Measurements from ENCODE around the gene RARRES2. TPM values are rescaled to one million over a fixed set of nuclear protein-coding genes. Genes with fewer than 3 reads are reported as not detected.

The RARRES2 gene
- total and polyA plus RNA-seq, 2 of the 13 experiments (the other 11 are each of a cell fraction or from before 2014, with no cell fraction given), result 134 to 172 TPM

- TF ChIP-seq ZNF407 (CRISPR knock-in tag; IDR thresholded peaks at IDR 0.05; ENCODE audit: not compliant biosample characterization) (no peak), TFAP4 (IDR thresholded peaks at IDR 0.05; ENCODE audit: borderline replicate concordance, low read depth) (no peak), PRDM15 (CRISPR knock-in tag; IDR thresholded peaks at IDR 0.05) (no peak), THYN1 (CRISPR knock-in tag; IDR thresholded peaks at IDR 0.05; ENCODE audit: borderline replicate concordance, low read depth) (no peak), ZBTB7A (CRISPR knock-in tag; IDR thresholded peaks at IDR 0.05) (no peak), ZNF660 (CRISPR knock-in tag; IDR thresholded peaks at IDR 0.05; ENCODE audit: borderline replicate concordance, low read depth) (no peak), TFDP1 (CRISPR knock-in tag; IDR thresholded peaks at IDR 0.05; ENCODE audit: borderline replicate concordance) (no peak), DBP (CRISPR knock-in tag; IDR thresholded peaks at IDR 0.05; ENCODE audit: not compliant biosample characterization) (no peak), NR2F6 (IDR thresholded peaks at IDR 0.05) (no peak), NR2F6 (CRISPR knock-in tag; IDR thresholded peaks at IDR 0.05) (no peak), ZNF44 (CRISPR knock-in tag; IDR thresholded peaks at IDR 0.05) (no peak)
Measured at GRCh38 chr7:150380463-150380862, 39.0 kb upstream of the RARRES2 start (continued).

All from HepG2 (cell line).